ENCODE measurements around the gene S100A12. TPM values are rescaled to one million over a fixed set of nuclear protein-coding genes. Genes with fewer than 3 reads are reported as not detected.
"Not testable (repeated sequence)": the region's sequence is repeated elsewhere in the genome, so short reads cannot be mapped to it uniquely, and the experiment has no call there.

The S100A12 gene
- total RNA-seq = 6.9 TPM

DNA sequence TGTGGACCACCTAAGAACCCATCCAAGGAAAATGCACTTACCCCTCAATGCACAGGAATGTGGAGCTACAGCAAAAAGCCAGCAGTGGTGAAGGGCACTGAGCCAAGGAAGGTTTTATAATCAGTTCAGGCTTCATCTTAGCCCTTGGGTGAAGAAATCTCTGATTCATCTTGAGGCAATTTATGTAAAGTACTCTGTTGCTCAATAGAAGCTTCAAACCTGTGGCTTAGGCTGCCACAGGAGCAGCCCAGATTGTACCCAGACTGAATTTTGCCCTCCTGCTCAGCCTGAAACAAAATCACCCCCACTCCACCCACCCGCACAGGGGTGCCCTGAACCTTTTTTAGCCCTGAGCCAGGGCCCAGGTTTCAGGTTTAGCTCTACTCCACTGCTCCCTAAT lies at the start of gene S100A12:
Gene S100A12 (minus strand): TSS at position 111 of the 400 bp plus-strand sequence. CDS start 1,029 bp downstream, outside the sequence.
- DNase-seq (ENCODE audit: low spot score in 2 of 2) (no peak), FAIRE-seq (no peak)

DNA sequence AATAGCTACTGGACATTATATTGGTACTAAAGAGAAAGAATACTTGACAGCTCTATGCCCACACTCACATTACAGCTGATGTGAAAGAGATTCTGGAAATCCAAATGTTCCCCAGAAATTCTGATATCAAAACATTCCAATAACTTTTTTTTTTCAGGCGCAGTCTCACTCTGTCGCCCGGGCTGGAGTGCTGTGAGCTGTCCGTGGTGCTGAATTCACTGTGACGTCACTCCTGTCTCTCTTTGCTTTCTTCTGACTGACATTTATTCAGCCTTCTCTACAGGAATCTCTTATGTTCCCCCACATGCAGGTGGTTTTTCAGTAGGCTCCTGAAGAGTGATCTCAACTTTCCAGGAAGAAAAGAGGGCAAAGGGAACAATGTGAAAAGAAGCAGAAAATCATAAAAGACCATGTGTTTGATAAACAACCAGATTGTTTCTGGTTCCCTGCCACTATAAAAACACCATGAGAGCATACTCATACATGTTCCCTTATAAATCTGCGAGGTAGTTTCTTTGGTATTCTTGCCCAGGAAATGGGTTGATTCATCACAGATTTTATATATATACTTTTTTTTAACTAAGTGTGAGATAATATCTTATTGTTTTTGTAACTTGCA lies 47.1 kb upstream of the S100A12 start:
- FAIRE-seq = no peak
- peak; percentile 40 to 48 for DNase-seq (ENCODE audit: low spot score in 2 of 2)

DNA sequence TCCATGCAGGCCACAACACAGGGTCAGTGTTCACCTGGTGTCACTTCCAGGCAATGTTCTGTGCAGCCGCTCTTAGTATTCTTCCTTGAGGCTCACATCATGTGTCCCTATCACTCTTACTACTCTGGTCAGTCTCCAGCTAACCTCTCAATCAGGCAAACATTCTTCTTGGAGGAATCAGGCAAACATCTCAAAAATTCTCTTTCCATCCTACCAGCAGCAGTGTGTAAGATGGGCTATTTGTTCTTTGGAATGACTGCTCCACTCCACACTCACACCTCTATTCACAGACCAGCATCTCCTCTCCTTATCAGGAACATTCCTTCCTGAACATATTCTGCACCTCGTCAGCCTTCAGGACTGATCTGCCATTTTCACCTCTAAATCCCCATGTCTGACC lies 44.9 kb upstream of the S100A12 start:
- DNase-seq (ENCODE audit: low spot score in 2 of 2) = no peak
- no peak for FAIRE-seq

- DNase-seq (ENCODE audit: low spot score in 2 of 2); FAIRE-seq: not testable (repeated sequence)
Observed at GRCh38 chr1:153419436-153419793, 44.0 kb upstream of the S100A12 start.

DNA sequence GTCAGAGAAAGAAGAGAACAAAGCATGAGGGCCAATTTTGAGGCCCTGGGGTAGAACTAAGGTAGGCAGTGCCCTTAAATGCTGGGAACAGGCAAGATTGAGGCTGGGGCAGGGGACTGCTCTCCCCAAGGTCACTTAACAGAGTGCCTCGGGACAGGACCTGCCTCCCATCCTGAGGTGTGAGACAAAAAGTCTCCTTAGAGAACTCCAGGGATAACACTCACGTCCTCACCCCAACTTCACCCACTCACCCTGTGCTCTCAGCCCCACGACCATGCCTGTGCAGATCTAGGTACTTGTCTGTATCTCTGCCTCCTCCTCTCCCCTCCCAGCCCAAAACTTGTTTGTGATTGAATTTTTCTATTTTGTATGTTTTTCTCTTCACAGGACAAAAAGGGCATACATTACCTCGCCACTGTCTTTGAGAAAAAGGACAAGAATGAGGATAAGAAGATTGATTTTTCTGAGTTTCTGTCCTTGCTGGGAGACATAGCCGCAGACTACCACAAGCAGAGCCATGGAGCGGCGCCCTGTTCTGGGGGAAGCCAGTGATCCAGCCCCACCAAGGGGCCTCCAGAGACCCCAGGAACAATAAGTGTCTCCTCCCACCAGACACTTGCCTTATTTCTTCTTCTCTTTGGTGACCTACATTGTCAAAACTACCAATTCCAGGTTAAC lies 43.5 kb upstream of the S100A12 start:
- not testable (repeated sequence) for FAIRE-seq; DNase-seq (ENCODE audit: low spot score in 2 of 2)

DNA sequence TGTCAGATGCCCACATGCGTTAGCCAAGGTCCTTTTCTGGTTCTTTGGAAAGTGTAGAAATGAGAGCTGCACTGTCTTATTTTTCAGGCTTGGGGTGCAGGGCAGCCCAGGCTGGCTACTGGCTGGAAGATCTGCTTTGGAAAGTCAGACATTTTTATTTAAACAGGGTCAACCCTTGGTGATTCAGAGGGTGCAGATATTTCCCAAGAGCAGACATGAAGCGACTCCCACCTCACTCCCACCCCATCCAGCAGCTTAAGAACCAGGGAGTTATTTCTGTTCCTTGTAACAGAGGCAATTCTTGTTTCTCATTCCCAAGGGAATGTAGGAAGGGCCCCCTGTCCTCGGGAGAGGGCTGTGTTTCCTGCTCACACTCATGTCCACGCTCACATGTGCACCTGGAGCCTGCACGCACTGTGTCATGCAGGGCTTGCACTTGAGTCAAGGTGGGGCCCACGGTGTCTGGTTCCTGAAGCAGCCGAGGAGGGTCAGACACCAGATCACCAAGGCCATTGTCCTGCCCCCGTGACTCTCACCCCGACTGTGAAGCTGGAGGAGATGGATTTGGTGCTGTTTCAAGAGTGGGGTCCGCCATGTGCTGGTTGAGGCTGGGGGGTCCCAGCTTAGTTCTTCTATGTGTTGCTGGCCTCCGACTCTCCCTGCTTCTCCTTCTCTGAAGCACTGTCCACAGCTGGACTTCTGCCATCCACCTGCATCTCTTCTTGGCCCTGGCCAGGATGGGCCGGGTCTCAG lies 41.9 kb upstream of the S100A12 start:
- DNase-seq (ENCODE audit: low spot score in 2 of 2) (no peak), FAIRE-seq (no peak)

GRCh38 chr1:153415850-153416570 lies 40.6 kb upstream of the S100A12 start, which contains the start of gene S100A7A:
S100A7A (plus strand) TSS chr1:153416520; CDS start chr1:153418083, 1,563 bp downstream.
- FAIRE-seq (no peak), DNase-seq (ENCODE audit: low spot score in 2 of 2) (no peak)

DNA sequence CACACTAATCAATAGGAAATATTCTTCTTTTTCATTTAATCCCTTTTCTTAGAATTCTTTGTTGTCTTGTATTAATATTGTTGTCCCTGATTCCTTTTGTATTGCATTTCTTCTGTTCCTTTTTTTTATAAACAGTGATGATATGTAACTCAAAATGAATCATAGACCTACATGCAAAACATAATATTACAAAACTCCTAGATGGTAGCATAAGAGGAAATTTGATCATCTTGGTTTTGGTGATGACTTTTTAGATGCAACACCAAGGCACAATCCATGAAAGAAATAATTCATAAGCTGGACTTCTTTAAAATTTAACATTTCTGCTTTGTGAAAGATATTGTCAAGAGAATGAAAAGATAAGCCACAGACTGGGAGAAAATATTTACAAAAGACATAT lies 38.5 kb upstream of the S100A12 start:
- DNase-seq (ENCODE audit: low spot score in 2 of 2); FAIRE-seq: not testable (repeated sequence)

DNA sequence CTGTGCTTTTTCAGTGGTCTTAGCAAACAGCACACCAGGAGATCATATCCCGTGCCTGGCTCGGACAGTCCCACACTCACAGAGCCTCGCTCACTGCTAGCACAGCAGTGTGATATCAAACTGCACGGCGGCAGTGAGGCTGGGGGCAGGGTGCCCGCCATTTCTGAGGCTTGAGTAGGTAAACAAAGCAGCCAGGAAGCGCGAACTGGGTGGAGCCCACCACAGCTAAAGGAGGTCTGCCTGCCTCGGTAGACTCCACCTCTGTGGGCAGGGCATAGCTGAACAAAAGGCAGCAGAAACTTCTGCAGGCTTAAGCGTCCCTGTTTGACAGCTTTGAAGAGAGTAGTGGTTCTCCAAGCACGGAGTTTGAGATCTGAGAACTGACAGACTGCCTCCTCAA lies 31.9 kb upstream of the S100A12 start:
- FAIRE-seq = not testable (repeated sequence)

DNA sequence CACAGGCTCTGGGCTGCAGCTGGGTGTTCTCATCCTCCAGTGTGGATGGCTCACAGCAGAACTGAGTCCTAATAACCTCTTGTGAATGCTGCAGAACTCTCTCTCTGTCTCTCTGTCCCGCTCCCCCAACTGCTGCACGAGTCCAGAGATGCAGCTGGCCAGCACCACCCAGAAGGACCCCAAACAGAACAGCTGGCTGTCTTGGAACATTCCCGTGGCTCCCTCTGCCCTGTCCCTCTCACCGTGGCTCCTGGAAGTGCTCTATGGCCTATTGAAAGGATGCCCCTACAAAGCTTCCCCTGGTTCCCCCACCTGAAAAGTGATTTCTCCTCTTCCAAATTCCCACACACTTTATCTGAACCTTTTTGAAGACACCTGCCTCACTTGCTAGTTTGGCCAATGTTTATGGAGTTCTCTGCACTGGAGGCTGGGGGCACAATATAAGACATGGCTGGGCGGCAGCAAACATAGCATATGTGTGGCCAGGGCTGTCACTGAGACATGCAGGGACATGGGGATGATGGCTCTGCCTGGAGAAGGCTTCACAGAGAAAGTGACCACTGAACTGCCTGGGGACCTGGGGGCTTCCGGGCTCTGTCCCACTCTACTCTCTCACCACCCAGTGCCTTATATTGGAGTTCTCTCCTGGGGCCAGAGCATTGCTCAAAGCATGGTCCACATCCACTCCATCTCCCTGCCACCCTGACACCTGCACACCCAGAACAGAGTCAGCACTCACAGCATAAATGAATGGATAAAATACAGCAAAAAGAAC lies 30.6 kb upstream of the S100A12 start:
- not testable (repeated sequence) for DNase-seq (ENCODE audit: low spot score in 2 of 2); FAIRE-seq

More for the DNA sequence above, 31.9 kb upstream of the S100A12 start:
- not testable (repeated sequence) for DNase-seq (ENCODE audit: low spot score in 2 of 2)

GRCh38 chr1:153404768-153405167 lies 29.3 kb upstream of the S100A12 start:
- FAIRE-seq (no peak), DNase-seq (ENCODE audit: low spot score in 2 of 2) (no peak)

GRCh38 chr1:153404086-153404635 lies 28.7 kb upstream of the S100A12 start:
- FAIRE-seq = no peak
- DNase-seq (ENCODE audit: low spot score in 2 of 2) = no peak

- no peak for FAIRE-seq
- DNase-seq (ENCODE audit: low spot score in 2 of 2) = no peak
Observed at GRCh38 chr1:153403421-153404085, 28.1 kb upstream of the S100A12 start.

DNA sequence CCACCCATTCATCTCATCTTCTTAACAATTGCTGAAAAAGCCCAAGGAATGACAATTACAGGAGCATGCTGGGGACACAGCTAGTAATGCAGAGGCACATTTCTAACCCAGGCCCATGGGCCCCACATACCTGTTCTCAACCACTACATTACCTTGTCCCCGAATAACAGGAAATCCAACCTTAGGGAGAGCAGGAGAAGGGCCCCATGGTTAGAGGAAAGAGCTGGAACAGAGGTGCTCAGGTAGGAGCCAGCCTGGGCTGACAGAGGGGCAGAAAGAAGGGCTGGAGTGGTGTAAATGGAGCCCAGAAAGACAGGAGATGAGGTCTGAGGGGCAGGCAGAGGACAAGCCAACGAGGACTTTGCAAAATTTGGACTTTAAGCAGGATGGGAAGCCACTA lies 26.8 kb upstream of the S100A12 start:
- FAIRE-seq = no peak

GRCh38 chr1:153401461-153401860 lies 26.0 kb upstream of the S100A12 start:
- FAIRE-seq = no peak
- DNase-seq (ENCODE audit: low spot score in 2 of 2) = no peak

More for the DNA sequence above, 26.8 kb upstream of the S100A12 start:
- no peak for DNase-seq (ENCODE audit: low spot score in 2 of 2)

GRCh38 chr1:153400244-153400643 lies 24.8 kb upstream of the S100A12 start:
- FAIRE-seq = no peak
- no peak for DNase-seq (ENCODE audit: low spot score in 2 of 2)

GRCh38 chr1:153399401-153400055 lies 24.1 kb upstream of the S100A12 start:
- FAIRE-seq (no peak), DNase-seq (ENCODE audit: low spot score in 2 of 2) (no peak)

DNA sequence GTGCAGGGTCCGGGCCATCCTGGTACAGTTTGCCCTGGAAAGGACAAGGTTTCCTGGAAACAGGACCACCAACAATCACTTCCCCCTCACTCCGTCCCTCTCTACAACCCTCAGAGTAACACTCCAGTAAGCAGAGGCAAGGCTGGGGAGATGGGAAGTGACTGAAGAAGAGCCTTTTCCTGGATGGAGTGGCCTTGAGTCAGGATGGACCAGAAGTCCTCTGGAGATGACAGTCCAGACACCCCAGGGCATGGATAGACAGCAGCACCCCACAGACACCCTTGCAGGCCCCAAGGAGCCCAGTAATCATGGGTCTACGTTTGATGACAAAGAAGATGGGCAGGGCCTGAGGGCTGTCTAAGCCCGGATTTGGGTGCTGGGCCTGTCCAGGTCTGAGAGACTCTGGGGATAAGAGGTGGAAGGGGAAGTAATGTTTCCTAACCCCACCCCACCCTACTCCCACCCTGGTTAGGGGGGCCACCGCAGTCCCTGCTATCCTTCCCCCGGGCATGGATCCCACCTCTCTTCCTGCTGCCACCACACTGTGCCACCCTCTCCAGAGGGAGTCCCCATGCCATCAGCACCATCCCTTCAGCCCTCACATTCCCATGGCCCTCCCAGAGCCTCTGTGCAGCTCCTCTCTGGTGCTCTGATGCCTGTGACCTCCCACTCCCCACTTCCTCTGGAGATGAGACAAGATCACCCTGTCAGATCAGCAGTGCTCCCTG lies 22.7 kb upstream of the S100A12 start:
- no peak for DNase-seq (ENCODE audit: low spot score in 2 of 2)
- no peak for FAIRE-seq

Measured in frontal cortex (tissue), 4 donors.